B cell (primary cell): Measurements from ENCODE around the gene TSPAN19. TPM values are rescaled to one million over a fixed set of nuclear protein-coding genes. Genes with fewer than 3 reads are reported as not detected.

Experiments
- ATAC-seq: fragments of 200-7000 bp; cut with Tn5 transposase; one replicate; pipeline ENCODE4 v1.10.0; 2021; ENCODE audit warnings: low read depth, mild to moderate bottlenecking, moderate number of reproducible peaks, moderate library complexity
- CTCF ChIA-PET: fragments of 350-600 bp; sonication (Branson Sonifier 250); formaldehyde crosslinking; loops from one replicate; lab custom pipeline; 2021; ENCODE audit warnings: antibody characterized with exemption, inconsistent platforms; lab: Charles Lee
- POLR2A ChIA-PET: fragments of 350-600 bp; sonication (Branson Sonifier 250); formaldehyde crosslinking; loops from one replicate; lab custom pipeline; 2021; ENCODE audit warnings: antibody characterized with exemption; lab: Charles Lee
- DNase-seq: peaks from one replicate; pipeline ENCODE4 v3.0.0; 2013
- H2AFZ ChIP-seq: 2 replicates; pipeline ENCODE4 v1.6.1; 2012; ENCODE audit warnings: mild to moderate bottlenecking, low read depth, low read length; ENCODE audit not compliant: insufficient read depth, poor library complexity, severe bottlenecking
- H3K27ac ChIP-seq, 2 donors: 1 replicate in 1 of 2; 2 replicates in 1 of 2; pipeline ENCODE4 v1.5.1; 2012 to 2013; ENCODE audit warnings: low read length in 2 of 2, mild to moderate bottlenecking in 2 of 2, moderate library complexity in 1 of 2
- H3K27me3 ChIP-seq, 4 experiments: fragments of 200-600 bp in 1 of 4; sonication (generic) in 1 of 4; replicated peaks in 1 of 4; 1 replicate in 2 of 4; 2 replicates in 2 of 4; pipeline versions ENCODE4 v1.6.1 to v1.7.0; 2013 to 2016; ENCODE audit warnings: low read length in 3 of 4, mild to moderate bottlenecking in 2 of 4, mixed read lengths in 1 of 4, moderate library complexity in 1 of 4; ENCODE audit not compliant: insufficient read depth in 4 of 4, control insufficient read depth in 3 of 4; ENCODE audit errors: control extremely low read depth in 1 of 4
- H3K36me3 ChIP-seq, 2 experiments: replicated peaks in 1 of 2; 1 replicate in 1 of 2; 2 replicates in 1 of 2; pipeline versions ENCODE4 v1.6.1 to v1.7.1; 2013; ENCODE audit warnings: low read length in 1 of 2; ENCODE audit not compliant: insufficient read depth in 2 of 2, control insufficient read depth in 1 of 2; ENCODE audit errors: control extremely low read depth in 1 of 2, extremely low read depth in 1 of 2
- H3K4me1 ChIP-seq, 2 donors: fragments of 200-600 bp in 1 of 2; sonication (generic) in 1 of 2; 1 replicate in 1 of 2; 2 replicates in 1 of 2; pipeline versions ENCODE4 v1.5.1 to v1.6.1; 2013 to 2017; ENCODE audit warnings: low read length in 2 of 2; ENCODE audit not compliant: control insufficient read depth in 2 of 2, insufficient read depth in 2 of 2
- H3K4me2 ChIP-seq: replicated peaks from 2 replicates; pipeline ENCODE3; 2012; ENCODE audit warnings: mild to moderate bottlenecking, low read depth, low read length; ENCODE audit not compliant: poor library complexity, severe bottlenecking
- H3K4me3 ChIP-seq, 5 experiments: fragments of 200-600 bp in 1 of 5; sonication (generic) in 1 of 5; 1 replicate in 3 of 5; 2 replicates in 2 of 5; pipeline versions ENCODE4 v1.5.1 to v1.7.0; 2011 to 2016; ENCODE audit warnings: low read length in 4 of 5, mild to moderate bottlenecking in 4 of 5, low read depth in 2 of 5, control low read depth in 1 of 5, moderate library complexity in 1 of 5; ENCODE audit not compliant: insufficient read depth in 1 of 5; ENCODE audit errors: control extremely low read depth in 1 of 5, extremely low read depth in 1 of 5
- H3K79me2 ChIP-seq: fragments of 200-600 bp; sonication (generic); one replicate; pipeline ENCODE4 v1.6.0; 2016; ENCODE audit warnings: low read length; ENCODE audit not compliant: control insufficient read depth, insufficient read depth
- H3K9ac ChIP-seq: fragments of 200-600 bp; sonication (generic); 2 replicates; pipeline ENCODE4 v1.6.1; 2017; ENCODE audit warnings: mild to moderate bottlenecking, low read length, moderate library complexity
- H3K9me3 ChIP-seq, 3 donors: one replicate each; pipeline versions ENCODE4 v1.6.1 to v1.7.1; 2013; ENCODE audit warnings: low read length in 2 of 3; ENCODE audit not compliant: control insufficient read depth in 2 of 3, insufficient read depth in 1 of 3; ENCODE audit errors: control extremely low read depth in 1 of 3
- H4K20me1 ChIP-seq: 2 replicates; pipeline ENCODE4 v1.6.0; 2012; ENCODE audit warnings: mild to moderate bottlenecking, low read length; ENCODE audit not compliant: insufficient read depth, control insufficient read depth, poor library complexity, severe bottlenecking
- H3K27ac Mint-ChIP-seq: one replicate; pipeline ENCODE4 v1.8.0; 2021; ENCODE audit warnings: mixed read lengths
- H3K27me3 Mint-ChIP-seq: one replicate; pipeline ENCODE4 v1.8.0; 2021; ENCODE audit warnings: mixed read lengths
- H3K4me1 Mint-ChIP-seq: one replicate; pipeline ENCODE4 v1.8.0; 2021; ENCODE audit warnings: mixed read lengths
- H3K4me3 Mint-ChIP-seq: one replicate; pipeline ENCODE4 v1.8.0; 2021; ENCODE audit warnings: mixed read lengths
- H3K9me3 Mint-ChIP-seq: one replicate; pipeline ENCODE4 v1.8.0; 2022; ENCODE audit warnings: mixed read lengths; ENCODE audit not compliant: insufficient read depth
- EZH2 ChIP-seq: IDR thresholded peaks from 2 replicates; pipeline ENCODE4 v1.6.1; 2012; ENCODE audit warnings: borderline replicate concordance, low read depth, mild to moderate bottlenecking, moderate library complexity, low read length; ENCODE audit not compliant: insufficient read depth, poor library complexity, severe bottlenecking
- WGBS: methylation state at CpG from one replicate; pipeline ENCODE4 v1.1.5; 2013; ENCODE audit warnings: missing lambda C conversion rate; ENCODE audit not compliant: insufficient coverage; 5-methylcytosine and 5-hydroxymethylcytosine counted together
- intact Hi-C: fragments of 100-400 bp; cut with micrococcal nuclease; formaldehyde crosslinking; loops from one replicate; pipeline ENCODE4 v1.10.0; 2022
- polyA plus RNA-seq: library from polyadenylated mRNA; depleted of rRNA; stranded (reverse); fragments of >200 nt; gene quantifications from 2 replicates; pipeline ENCODE4 v1.2.3, GENCODE V29; 2012
- total RNA-seq, 2 donors: library from RNA; stranded (reverse); fragments of 120-200 nt in 1 of 2; gene quantifications; 1 replicate in 1 of 2; 2 replicates in 1 of 2; pipeline versions ENCODE4 v1.2.3 to v1.2.4, GENCODE V29; 2013 to 2022
- TF ChIP-seq, protein P1 (sequence below): fragments of 200-600 bp; IDR thresholded peaks from one replicate; pipeline ENCODE4 v1.8.0; 2022; ENCODE audit warnings: antibody characterized with exemption, mild to moderate bottlenecking

The TSPAN19 gene
- total and polyA plus RNA-seq, 2 donors (not counting 1 experiment from before 2014, with no cell fraction given), result not detected

DNA sequence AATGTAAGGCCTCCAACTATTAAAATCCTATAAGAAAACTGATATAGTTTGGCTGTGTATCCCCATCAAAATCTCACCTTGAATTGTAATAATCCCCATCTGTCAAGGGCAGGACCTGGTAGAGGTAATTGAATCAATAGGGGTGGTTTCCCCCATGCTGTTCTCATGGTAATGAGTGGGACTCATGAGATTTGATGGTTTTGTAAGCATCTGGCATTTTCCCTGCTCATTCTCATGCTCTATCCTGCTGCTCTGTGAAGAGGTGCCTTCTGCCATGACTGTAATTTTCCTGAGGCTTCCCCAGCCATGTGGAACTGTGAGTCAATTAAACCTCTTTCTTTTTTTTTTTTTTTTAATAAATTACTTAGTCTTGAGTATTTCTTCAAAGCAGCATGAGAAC, 31.9 kb downstream of the TSPAN19 start:
- Mint-ChIP-seq H3K4me3 (no peak overlapping the region), H3K9me3 (no peaks in the 10 kb centered on the region), H3K27me3 (no peaks in the 10 kb centered on the region), H3K4me1 (no peaks in the 10 kb centered on the region), H3K27ac (no peak overlapping the region)
- H3K4me3 ChIP-seq, result no peak overlapping the region
- ATAC-seq (no peak), DNase-seq (no peak)
- H3K9me3 ChIP-seq, result no peaks in the 10 kb centered on the region
- no peaks in the 10 kb centered on the region for H3K79me2 ChIP-seq
- H3K27me3 ChIP-seq, result no peaks in the 10 kb centered on the region
- H3K9ac ChIP-seq, result no peak overlapping the region
- no peak overlapping the region for H2AFZ ChIP-seq
- H4K20me1 ChIP-seq, result no peaks in the 10 kb centered on the region
- POLR2A ChIA-PET, result no interaction called here
- H3K4me2 ChIP-seq, result no peak overlapping the region
- no peak overlapping the region for H3K27ac ChIP-seq
- TF ChIP-seq, protein P1, sequence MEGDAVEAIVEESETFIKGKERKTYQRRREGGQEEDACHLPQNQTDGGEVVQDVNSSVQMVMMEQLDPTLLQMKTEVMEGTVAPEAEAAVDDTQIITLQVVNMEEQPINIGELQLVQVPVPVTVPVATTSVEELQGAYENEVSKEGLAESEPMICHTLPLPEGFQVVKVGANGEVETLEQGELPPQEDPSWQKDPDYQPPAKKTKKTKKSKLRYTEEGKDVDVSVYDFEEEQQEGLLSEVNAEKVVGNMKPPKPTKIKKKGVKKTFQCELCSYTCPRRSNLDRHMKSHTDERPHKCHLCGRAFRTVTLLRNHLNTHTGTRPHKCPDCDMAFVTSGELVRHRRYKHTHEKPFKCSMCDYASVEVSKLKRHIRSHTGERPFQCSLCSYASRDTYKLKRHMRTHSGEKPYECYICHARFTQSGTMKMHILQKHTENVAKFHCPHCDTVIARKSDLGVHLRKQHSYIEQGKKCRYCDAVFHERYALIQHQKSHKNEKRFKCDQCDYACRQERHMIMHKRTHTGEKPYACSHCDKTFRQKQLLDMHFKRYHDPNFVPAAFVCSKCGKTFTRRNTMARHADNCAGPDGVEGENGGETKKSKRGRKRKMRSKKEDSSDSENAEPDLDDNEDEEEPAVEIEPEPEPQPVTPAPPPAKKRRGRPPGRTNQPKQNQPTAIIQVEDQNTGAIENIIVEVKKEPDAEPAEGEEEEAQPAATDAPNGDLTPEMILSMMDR, result no peak
- no peak for TF ChIP-seq EZH2
- intact Hi-C loops, result no loop called here
- H3K36me3 ChIP-seq, result no peaks in the 10 kb centered on the region
- CTCF ChIA-PET, result no interaction called here
- no peaks in the 10 kb centered on the region for H3K4me1 ChIP-seq

DNA sequence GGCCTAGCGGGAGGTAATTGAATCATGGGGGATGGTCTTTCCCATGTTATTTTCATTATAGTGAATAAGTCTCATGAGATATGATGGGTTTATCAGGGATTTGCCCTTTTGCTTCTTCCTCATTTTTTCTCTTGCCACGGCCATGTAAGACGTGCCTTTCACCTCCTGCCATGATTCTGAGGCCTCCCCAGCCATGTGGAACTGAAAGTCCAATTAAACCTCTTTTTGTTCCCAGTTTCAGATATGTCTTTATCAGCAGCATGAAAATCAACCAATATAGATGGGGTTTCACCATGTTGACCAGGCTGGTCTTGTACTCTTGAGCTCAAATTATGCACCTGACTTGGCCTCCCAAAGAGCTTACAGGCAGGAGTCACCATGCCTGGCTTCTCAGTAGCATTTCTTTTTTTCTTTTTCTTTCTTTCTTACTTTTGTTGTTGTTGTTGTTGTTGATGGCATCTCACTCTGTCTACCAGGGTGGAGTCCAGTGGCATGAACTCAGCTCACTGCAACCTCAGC, 33.2 kb downstream of the TSPAN19 start:
- H3K4me3 ChIP-seq, result no peak overlapping the region
- no peaks in the 10 kb centered on the region for H3K36me3 ChIP-seq
- no peak overlapping the region for H3K27ac ChIP-seq
- ATAC-seq (no peak), DNase-seq (no peak)
- no peak overlapping the region for H3K9ac ChIP-seq
- no peaks in the 10 kb centered on the region for H4K20me1 ChIP-seq
- H3K27me3 ChIP-seq, result no peaks in the 10 kb centered on the region
- POLR2A ChIA-PET, result no interaction called here
- Mint-ChIP-seq H3K4me3 (no peak overlapping the region), H3K27me3 (no peaks in the 10 kb centered on the region), H3K4me1 (no peaks in the 10 kb centered on the region), H3K9me3 (no peaks in the 10 kb centered on the region), H3K27ac (no peak overlapping the region)
- no peak overlapping the region for H3K4me2 ChIP-seq
- H3K4me1 ChIP-seq, result no peaks in the 10 kb centered on the region
- CTCF ChIA-PET, result no interaction called here
- 75% methylated on average over 2 of the region's 3 CpGs for WGBS
- intact Hi-C loops, result no loop called here
- no peak for TF ChIP-seq EZH2
- TF ChIP-seq, protein P1, result no peak
- H2AFZ ChIP-seq, result no peak overlapping the region
- H3K9me3 ChIP-seq, result no peaks in the 10 kb centered on the region
- H3K79me2 ChIP-seq, result no peaks in the 10 kb centered on the region
